HepG2 (cell line): ENCODE measurements around the gene TNFRSF21. TPM values are rescaled to one million over a fixed set of nuclear protein-coding genes. Genes with fewer than 3 reads are reported as not detected.

Experiments
- ATAC-seq: fragments of 200-7000 bp; cut with Tn5 transposase; 3 replicates; pipeline ENCODE4 v1.9.1; 2020; ENCODE audit warnings: mild to moderate bottlenecking, moderate library complexity
- BruUV-seq: library from RNA; stranded (reverse); fragments of 400-500 nt; replicated peaks from 2 replicates; lab custom pipeline; 2021; lab: Mats Ljungman, UMichigan
- CTCF ChIA-PET: fragments of 300-600 bp; formaldehyde crosslinking; extraction: SDS; loops from one replicate; lab custom pipeline; 2021; ENCODE audit warnings: low total read pairs, inconsistent platforms, low intra/inter-chr PET ratio; lab: Yijun Ruan, JAX
- POLR2A ChIA-PET: fragments of 350-600 bp; sonication (Branson Sonifier 250); formaldehyde crosslinking; loops from one replicate; lab custom pipeline; 2020; ENCODE audit warnings: antibody characterized with exemption, inconsistent platforms; lab: Yijun Ruan, JAX
- DNase-seq: peaks from one replicate; pipeline ENCODE4 v3.0.0-alpha.2; 2015; ENCODE audit warnings: low spot score
- FAIRE-seq: peaks from 3 replicates; lab custom pipeline; 2011; peaks lifted over from hg19 to GRCh38; lab: Jason Lieb, UNC
- H2AFZ ChIP-seq: one replicate; pipeline ENCODE4 v1.6.1; 2011; ENCODE audit warnings: low read length, inconsistent platforms
- H3K27ac ChIP-seq: fragments of 300-600 bp; 3 replicates; pipeline ENCODE4 v1.8.0; 2011; ENCODE audit warnings: mixed run types, mild to moderate bottlenecking, mixed read lengths, low read length, inconsistent platforms; ENCODE audit not compliant: insufficient read depth; ENCODE audit errors: extremely low read length
- H3K27me3 ChIP-seq, 2 experiments: fragments of 200-600 bp in 1 of 2; 2 replicates in 1 of 2; 3 replicates in 1 of 2; pipeline versions ENCODE4 v1.6.0 to v1.8.0; 2011; ENCODE audit warnings: low read length in 2 of 2, mild to moderate bottlenecking in 2 of 2, moderate library complexity in 2 of 2, inconsistent platforms in 1 of 2; ENCODE audit not compliant: insufficient read depth in 2 of 2, control insufficient read depth in 1 of 2
- H3K36me3 ChIP-seq, 2 experiments: fragments of 200-600 bp in 1 of 2; replicated peaks in 1 of 2; 2 replicates in 1 of 2; 3 replicates in 1 of 2; pipeline versions ENCODE4 v1.5.1 to v1.8.0; 2011; ENCODE audit warnings: low read length in 2 of 2, inconsistent platforms in 1 of 2; ENCODE audit not compliant: insufficient read depth in 2 of 2, control insufficient read depth in 1 of 2
- H3K4me1 ChIP-seq: 2 replicates; pipeline ENCODE4 v1.5.1; 2012; ENCODE audit warnings: low read length, inconsistent platforms; ENCODE audit not compliant: insufficient read depth
- H3K4me2 ChIP-seq: 2 replicates; pipeline ENCODE4 v1.6.0; 2011; ENCODE audit warnings: low read depth, low read length, inconsistent platforms
- H3K4me3 ChIP-seq, 3 experiments: fragments of 200-600 bp in 1 of 3; sonication (generic), shearing (Covaris generic) in 1 of 3; replicated peaks in 1 of 3; 2 replicates each; pipeline ENCODE4 v1.5.1; 2011 to 2016; ENCODE audit warnings: low read length in 3 of 3, inconsistent platforms in 2 of 3, low read depth in 2 of 3, mild to moderate bottlenecking in 2 of 3, control low read depth in 1 of 3, mixed read lengths in 1 of 3; ENCODE audit not compliant: insufficient read depth in 1 of 3
- H3K79me2 ChIP-seq: one replicate; pipeline ENCODE4 v1.6.1; 2011; ENCODE audit warnings: low read length, inconsistent platforms; ENCODE audit not compliant: insufficient read depth
- H3K9ac ChIP-seq: 2 replicates; pipeline ENCODE4 v1.6.0; 2011; ENCODE audit warnings: mild to moderate bottlenecking, low read depth, low read length, inconsistent platforms; ENCODE audit not compliant: insufficient read depth
- H3K9me3 ChIP-seq: 2 replicates; pipeline ENCODE4 v1.5.1; 2012; ENCODE audit warnings: mild to moderate bottlenecking, low read length
- H4K20me1 ChIP-seq: 2 replicates; pipeline ENCODE4 v1.6.0; 2011; ENCODE audit warnings: inconsistent platforms, mild to moderate bottlenecking, low read length, moderate library complexity; ENCODE audit not compliant: insufficient read depth
- AGO2 ChIP-seq: fragments of 200-400 bp; formaldehyde crosslinking; optimal IDR thresholded peaks from 2 replicates; pipeline ENCODE3; 2017; ENCODE audit warnings: mild to moderate bottlenecking, low read depth, low read length, moderate library complexity
- BRF2 ChIP-seq: sonication (generic); formaldehyde crosslinking; IDR thresholded peaks from 2 replicates; pipeline ENCODE4 v1.8.1; 2022; ENCODE audit warnings: mild to moderate bottlenecking, missing genetic modification reagents
- FOXK1 ChIP-seq: sonication (generic); formaldehyde crosslinking; IDR thresholded peaks from 2 replicates; pipeline ENCODE4 v1.4.0; 2020; ENCODE audit warnings: low read depth, missing genetic modification reagents, borderline replicate concordance
- KLF11 ChIP-seq: IDR thresholded peaks from 2 replicates; pipeline ENCODE4 v1.6.1; 2016; ENCODE audit warnings: missing compliant biosample characterization
- NFKB2 ChIP-seq: sonication (generic); formaldehyde crosslinking; IDR thresholded peaks from 2 replicates; pipeline ENCODE4 v1.4.0; 2020; ENCODE audit warnings: missing genetic modification reagents, borderline replicate concordance
- NR2F6 ChIP-seq, 2 experiments: IDR thresholded peaks; 2 replicates each; pipeline ENCODE4 v1.6.1; 2016; ENCODE audit warnings: antibody characterized with exemption in 1 of 2, mild to moderate bottlenecking in 1 of 2
- RBM22 ChIP-seq: fragments of 200-400 bp; formaldehyde crosslinking; optimal IDR thresholded peaks from 2 replicates; pipeline ENCODE3; 2017; ENCODE audit warnings: mild to moderate bottlenecking, low read length, moderate library complexity
- RCOR2 ChIP-seq: IDR thresholded peaks from 2 replicates; pipeline ENCODE4 v1.6.1; 2016; ENCODE audit warnings: missing biosample characterization, missing genetic modification reagents
- ZFP1 ChIP-seq: IDR thresholded peaks from 2 replicates; pipeline ENCODE4 v1.6.1; 2016
- ZNF260 ChIP-seq: sonication (generic); formaldehyde crosslinking; IDR thresholded peaks from 2 replicates; pipeline ENCODE4 v1.4.0; 2020; ENCODE audit warnings: missing genetic modification reagents, low read depth, mild to moderate bottlenecking, borderline replicate concordance
- ZNF275 ChIP-seq: sonication (generic); formaldehyde crosslinking; IDR thresholded peaks from 2 replicates; pipeline ENCODE4 v1.8.0; 2022; ENCODE audit warnings: missing genetic modification reagents, mild to moderate bottlenecking, inconsistent platforms, borderline replicate concordance
- ZNF468 ChIP-seq: sonication (generic); formaldehyde crosslinking; IDR thresholded peaks from 2 replicates; pipeline ENCODE4 v1.8.0; 2022; ENCODE audit warnings: mild to moderate bottlenecking, moderate library complexity, missing genetic modification reagents
- ZNF496 ChIP-seq: sonication (generic); formaldehyde crosslinking; IDR thresholded peaks from 2 replicates; pipeline ENCODE4 v1.8.1; 2023; ENCODE audit warnings: mild to moderate bottlenecking, moderate library complexity, missing genetic modification reagents; ENCODE audit not compliant: insufficient replicate concordance
- ZNF576 ChIP-seq: sonication (generic); formaldehyde crosslinking; IDR thresholded peaks from 2 replicates; pipeline ENCODE4 v1.4.0; 2020; ENCODE audit warnings: mild to moderate bottlenecking, missing genetic modification reagents
- ZNF644 ChIP-seq: IDR thresholded peaks from 2 replicates; pipeline ENCODE4 v1.6.1; 2016; ENCODE audit warnings: low read depth
- ZNF652 ChIP-seq: IDR thresholded peaks from 2 replicates; pipeline ENCODE4 v1.6.1; 2016; ENCODE audit warnings: low read depth, borderline replicate concordance
- WGBS: methylation state at CpG from one replicate; pipeline ENCODE4 v1.1.6; 2017; ENCODE audit warnings: low lambda C conversion rate; 5-methylcytosine and 5-hydroxymethylcytosine counted together
- in situ Hi-C: cut with HindIII; loops from 2 replicates; pipeline ENCODE4 v1.10.0; 2017; ENCODE audit warnings: low pct_unique_long_range_greater_than_20kb; ENCODE audit not compliant: extremely low pct_ligation_motif_present
- intact Hi-C: fragments of 100-400 bp; cut with micrococcal nuclease; formaldehyde crosslinking; loops from one replicate; pipeline ENCODE4 v1.10.0; 2022; ENCODE audit not compliant: unreplicated experiment
- polyA plus RNA-seq, 8 experiments: library from polyadenylated mRNA; depleted of rRNA in 3 of 8; stranded (reverse) in 7 of 8; unstranded in 1 of 8; fragments of >200 nt; fragmentation: Illumina TruSeq in 4 of 8; extraction: Trizol in 4 of 8; gene quantifications; 2 replicates each; pipeline versions ENCODE4 v1.2.1 to v1.2.3, GENCODE V29; 2011 to 2016; ENCODE audit warnings: low read depth in 4 of 8, missing spikeins in 1 of 8, mixed read lengths in 1 of 8; ENCODE audit not compliant: insufficient read depth in 1 of 8
- total RNA-seq, 5 experiments: library from RNA; depleted of rRNA; stranded (reverse); fragments of >200 nt; fragmentation: Illumina TruSeq; extraction: Trizol; gene quantifications; 2 replicates each; pipeline ENCODE4 v1.2.3, GENCODE V29; 2016; ENCODE audit warnings: low read depth in 1 of 5
- TF ChIP-seq, protein P1 (sequence below): sonication (generic); formaldehyde crosslinking; conservative IDR thresholded peaks from 2 replicates; pipeline ENCODE4 v1.8.0; 2022; ENCODE audit warnings: low read depth, missing genetic modification reagents
- TF ChIP-seq, protein P2 (sequence below): sonication (generic); formaldehyde crosslinking; IDR thresholded peaks from 2 replicates; pipeline ENCODE4 v1.5.1; 2020; ENCODE audit warnings: missing genetic modification reagents, mild to moderate bottlenecking, borderline replicate concordance

The TNFRSF21 gene
- total and polyA plus RNA-seq, 2 of the 13 experiments (the other 11 are each of a cell fraction or from before 2014, with no cell fraction given), result 24.8 to 46.3 TPM

DNA sequence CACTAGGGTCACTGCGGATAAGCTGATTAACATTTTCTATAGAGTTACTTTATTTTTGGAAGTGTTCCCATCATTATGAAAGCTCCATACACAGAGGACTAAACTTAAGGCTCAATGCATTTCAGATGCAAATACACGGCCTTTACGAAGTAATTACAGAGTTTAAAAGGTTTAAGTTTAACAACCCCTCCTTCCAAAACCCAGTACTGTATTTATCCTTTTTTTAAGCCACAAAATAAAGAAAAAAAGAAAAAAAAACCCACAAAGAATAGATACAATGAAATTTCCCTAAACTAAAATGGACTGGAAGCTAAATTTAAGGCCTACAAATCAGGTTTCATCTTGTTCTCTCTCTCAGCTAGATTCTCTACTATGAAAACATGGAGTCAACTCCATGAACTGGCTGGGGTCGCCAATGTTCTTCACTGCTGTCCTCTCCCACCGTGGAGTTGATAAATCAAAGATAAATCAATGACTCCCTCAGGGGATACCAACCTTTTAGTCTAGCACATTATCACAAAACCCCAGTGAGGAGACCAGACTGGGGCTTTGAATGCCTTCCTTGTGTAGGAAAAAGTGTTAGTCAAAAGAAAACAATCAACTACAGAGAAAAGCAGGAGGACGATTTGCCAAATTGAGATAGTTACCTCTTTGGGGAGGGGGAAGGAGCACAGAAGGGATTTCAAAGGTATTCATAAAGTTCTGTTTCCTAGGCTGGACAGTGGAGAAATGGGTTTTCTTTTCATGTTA, 52.5 kb downstream of the TNFRSF21 start (continued):
- TF ChIP-seq ZNF496 (CRISPR knock-in tag) (no peak), ZNF576 (CRISPR knock-in tag) (no peak), ZNF644 (CRISPR knock-in tag) (no peak), ZNF275 (no peak)
- TF ChIP-seq, protein P1, sequence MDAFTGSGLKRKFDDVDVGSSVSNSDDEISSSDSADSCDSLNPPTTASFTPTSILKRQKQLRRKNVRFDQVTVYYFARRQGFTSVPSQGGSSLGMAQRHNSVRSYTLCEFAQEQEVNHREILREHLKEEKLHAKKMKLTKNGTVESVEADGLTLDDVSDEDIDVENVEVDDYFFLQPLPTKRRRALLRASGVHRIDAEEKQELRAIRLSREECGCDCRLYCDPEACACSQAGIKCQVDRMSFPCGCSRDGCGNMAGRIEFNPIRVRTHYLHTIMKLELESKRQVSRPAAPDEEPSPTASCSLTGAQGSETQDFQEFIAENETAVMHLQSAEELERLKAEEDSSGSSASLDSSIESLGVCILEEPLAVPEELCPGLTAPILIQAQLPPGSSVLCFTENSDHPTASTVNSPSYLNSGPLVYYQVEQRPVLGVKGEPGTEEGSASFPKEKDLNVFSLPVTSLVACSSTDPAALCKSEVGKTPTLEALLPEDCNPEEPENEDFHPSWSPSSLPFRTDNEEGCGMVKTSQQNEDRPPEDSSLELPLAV, result no peak
- TF ChIP-seq, protein P2, sequence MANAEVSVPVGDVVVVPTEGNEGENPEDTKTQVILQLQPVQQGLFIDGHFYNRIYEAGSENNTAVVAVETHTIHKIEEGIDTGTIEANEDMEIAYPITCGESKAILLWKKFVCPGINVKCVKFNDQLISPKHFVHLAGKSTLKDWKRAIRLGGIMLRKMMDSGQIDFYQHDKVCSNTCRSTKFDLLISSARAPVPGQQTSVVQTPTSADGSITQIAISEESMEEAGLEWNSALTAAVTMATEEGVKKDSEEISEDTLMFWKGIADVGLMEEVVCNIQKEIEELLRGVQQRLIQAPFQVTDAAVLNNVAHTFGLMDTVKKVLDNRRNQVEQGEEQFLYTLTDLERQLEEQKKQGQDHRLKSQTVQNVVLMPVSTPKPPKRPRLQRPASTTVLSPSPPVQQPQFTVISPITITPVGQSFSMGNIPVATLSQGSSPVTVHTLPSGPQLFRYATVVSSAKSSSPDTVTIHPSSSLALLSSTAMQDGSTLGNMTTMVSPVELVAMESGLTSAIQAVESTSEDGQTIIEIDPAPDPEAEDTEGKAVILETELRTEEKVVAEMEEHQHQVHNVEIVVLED (CRISPR knock-in tag), result no peak

DNA sequence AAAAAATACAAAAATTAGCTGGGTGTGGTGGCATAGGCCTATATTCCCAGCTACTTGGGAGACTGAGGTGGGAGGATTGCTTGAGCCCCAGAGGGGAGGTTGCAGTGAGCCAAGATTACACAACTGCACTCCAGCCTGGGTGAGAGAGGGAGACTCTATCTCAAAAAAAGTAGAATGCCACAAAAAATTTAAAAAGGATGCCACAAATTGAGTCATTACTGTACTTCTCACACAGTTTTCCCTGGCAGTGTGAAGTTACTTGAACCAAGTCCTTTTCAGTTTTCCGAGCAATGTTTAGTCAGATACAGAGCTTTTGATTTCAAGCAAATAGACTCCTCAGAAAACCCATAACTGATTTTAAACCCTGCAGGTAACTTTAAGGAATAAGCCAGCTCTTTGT, 53.3 kb downstream of the TNFRSF21 start:
- no peak for TF ChIP-seq BRF2 (CRISPR knock-in tag)
- no peak for TF ChIP-seq ZFP1
- TF ChIP-seq ZNF652 (CRISPR knock-in tag), result no peak
- no peak for TF ChIP-seq ZNF260 (CRISPR knock-in tag)
- TF ChIP-seq NFKB2, result no peak
- TF ChIP-seq NR2F6 (IDR thresholded peaks at IDR 0.05), result no peak
- no peak for TF ChIP-seq NR2F6 (CRISPR knock-in tag; IDR thresholded peaks at IDR 0.05)
- no peak for TF ChIP-seq ZNF468
- TF ChIP-seq RBM22, result peak; percentile 34
- no peak for TF ChIP-seq FOXK1 (CRISPR knock-in tag)
- TF ChIP-seq AGO2, result peak; percentile 31
- no peak for TF ChIP-seq KLF11 (CRISPR knock-in tag)
- no peak for TF ChIP-seq RCOR2
- in situ Hi-C loops, result no loop called here
- peaks cover 12% of the 10 kb centered on the region for H4K20me1 ChIP-seq
- H3K4me1 ChIP-seq, result peaks cover 3% of the 10 kb centered on the region; the same call in 1 of the 2 replicates
- no peak for DNase-seq
- FAIRE-seq, result no peak
- peaks cover 17% of the 10 kb centered on the region for H3K79me2 ChIP-seq
- ChIA-PET POLR2A (interaction anchor here (1.0 kb wide), 1 partner anchor 183 kb away, joined by 3 read pairs; no protein-coding TSS in a partner anchor), CTCF (no interaction called here)
- intact Hi-C loops, result no loop called here
- H3K4me2 ChIP-seq, result no peak overlapping the region
- no peak overlapping the region for H2AFZ ChIP-seq
- no peak overlapping the region for H3K4me3 ChIP-seq
- no peak for ATAC-seq
- BruUV-seq, result no TSS peak
- no peaks in the 10 kb centered on the region for H3K9me3 ChIP-seq
- no peak overlapping the region for H3K9ac ChIP-seq
- WGBS, result 96% methylated on average over 1 of the region's 1 CpG
- H3K27me3 ChIP-seq, result no peaks in the 10 kb centered on the region
- peaks cover 39 to 91% of the 10 kb centered on the region in 2 experiments for H3K36me3 ChIP-seq
- H3K27ac ChIP-seq, result no peak overlapping the region
